ENCODE data around the gene IGFL1.
"Not testable (repeated sequence)": the region's sequence is repeated elsewhere in the genome, so short reads cannot be mapped to it uniquely, and the experiment has no call there.

The IGFL1 gene

DNA sequence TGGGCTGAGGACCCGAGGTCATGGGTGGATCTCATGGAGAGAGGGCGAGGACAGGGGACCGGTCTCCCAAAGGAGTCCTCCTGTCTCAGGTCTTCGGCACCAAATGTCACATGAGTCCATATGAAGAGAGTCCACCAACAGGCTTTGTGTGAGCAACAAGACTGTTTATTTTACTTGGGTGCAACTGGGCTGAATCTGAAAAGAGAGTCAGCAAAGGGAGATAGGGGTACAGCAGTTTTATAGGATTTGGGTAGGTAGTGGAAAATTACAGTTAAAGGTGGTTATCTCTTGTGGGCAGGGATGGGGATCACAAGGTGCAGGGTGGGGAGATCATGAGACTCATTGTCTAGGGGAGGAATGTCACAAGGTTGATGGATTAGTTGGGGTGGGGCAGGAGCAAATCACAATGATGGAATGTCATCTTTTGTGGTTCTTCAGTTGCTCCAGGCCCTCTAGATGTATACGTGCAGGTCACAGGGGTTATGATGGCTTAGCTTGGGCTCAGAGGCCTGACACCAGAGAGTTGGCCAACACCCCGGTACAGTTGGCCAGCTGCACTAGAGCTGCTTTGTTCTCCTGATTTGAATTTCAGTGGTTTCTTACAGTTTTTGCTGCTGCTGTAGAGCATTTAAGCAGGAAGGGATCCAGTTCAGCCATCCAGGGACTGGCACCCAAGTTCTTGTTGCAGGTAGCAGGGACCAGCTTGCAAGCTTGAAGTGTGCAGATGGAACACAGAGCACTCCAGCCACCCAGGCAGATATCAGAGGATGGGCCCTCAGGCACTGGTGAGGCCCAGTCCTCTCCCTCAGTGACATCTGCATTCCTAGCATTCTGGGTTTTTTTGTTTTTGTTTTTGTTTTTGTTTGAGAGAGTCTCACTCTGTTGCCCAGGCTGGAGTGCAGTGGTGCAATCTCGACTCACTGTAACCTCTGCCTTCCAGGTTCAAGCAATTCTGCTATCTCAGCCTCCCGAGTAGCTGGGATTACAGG, 26.4 kb upstream of the IGFL1 start:
- TF ChIP-seq, protein P1, sequence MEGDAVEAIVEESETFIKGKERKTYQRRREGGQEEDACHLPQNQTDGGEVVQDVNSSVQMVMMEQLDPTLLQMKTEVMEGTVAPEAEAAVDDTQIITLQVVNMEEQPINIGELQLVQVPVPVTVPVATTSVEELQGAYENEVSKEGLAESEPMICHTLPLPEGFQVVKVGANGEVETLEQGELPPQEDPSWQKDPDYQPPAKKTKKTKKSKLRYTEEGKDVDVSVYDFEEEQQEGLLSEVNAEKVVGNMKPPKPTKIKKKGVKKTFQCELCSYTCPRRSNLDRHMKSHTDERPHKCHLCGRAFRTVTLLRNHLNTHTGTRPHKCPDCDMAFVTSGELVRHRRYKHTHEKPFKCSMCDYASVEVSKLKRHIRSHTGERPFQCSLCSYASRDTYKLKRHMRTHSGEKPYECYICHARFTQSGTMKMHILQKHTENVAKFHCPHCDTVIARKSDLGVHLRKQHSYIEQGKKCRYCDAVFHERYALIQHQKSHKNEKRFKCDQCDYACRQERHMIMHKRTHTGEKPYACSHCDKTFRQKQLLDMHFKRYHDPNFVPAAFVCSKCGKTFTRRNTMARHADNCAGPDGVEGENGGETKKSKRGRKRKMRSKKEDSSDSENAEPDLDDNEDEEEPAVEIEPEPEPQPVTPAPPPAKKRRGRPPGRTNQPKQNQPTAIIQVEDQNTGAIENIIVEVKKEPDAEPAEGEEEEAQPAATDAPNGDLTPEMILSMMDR (IDR thresholded peaks at IDR 0.05; ENCODE audit: low read depth, low read length, missing control alignments): no peak
- DNase-seq (ENCODE audit: extremely low read depth, low read depth): no peak
- H3K4me3 ChIP-seq (replicated peaks; ENCODE audit: low read depth, low read length): no peak overlapping the region

DNA sequence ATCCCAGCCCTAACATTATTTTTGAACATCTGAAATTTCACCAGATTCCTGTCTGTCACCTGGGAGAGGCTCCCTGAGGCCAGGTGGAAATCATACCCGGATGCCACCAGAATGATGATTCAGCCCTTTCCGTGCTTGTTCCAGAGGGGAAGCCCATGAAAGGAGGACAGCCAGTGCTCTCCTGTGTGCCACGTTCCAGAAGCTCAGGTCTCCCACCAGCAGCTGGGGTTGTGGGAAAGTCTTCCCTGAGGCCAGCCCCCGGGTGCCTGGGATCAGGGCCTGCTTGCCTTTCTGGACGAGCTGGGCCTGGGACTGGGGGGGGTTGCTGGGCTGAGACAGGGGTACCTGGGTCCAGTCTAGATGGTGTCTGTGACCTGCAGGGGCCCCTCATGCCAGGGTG, 25.5 kb upstream of the IGFL1 start:
- TF ChIP-seq, protein P1 (IDR thresholded peaks at IDR 0.05; ENCODE audit: low read depth, low read length, missing control alignments): no peak
- H3K4me3 ChIP-seq (replicated peaks; ENCODE audit: low read depth, low read length): no peak overlapping the region
- DNase-seq (ENCODE audit: extremely low read depth, low read depth): no peak

DNA sequence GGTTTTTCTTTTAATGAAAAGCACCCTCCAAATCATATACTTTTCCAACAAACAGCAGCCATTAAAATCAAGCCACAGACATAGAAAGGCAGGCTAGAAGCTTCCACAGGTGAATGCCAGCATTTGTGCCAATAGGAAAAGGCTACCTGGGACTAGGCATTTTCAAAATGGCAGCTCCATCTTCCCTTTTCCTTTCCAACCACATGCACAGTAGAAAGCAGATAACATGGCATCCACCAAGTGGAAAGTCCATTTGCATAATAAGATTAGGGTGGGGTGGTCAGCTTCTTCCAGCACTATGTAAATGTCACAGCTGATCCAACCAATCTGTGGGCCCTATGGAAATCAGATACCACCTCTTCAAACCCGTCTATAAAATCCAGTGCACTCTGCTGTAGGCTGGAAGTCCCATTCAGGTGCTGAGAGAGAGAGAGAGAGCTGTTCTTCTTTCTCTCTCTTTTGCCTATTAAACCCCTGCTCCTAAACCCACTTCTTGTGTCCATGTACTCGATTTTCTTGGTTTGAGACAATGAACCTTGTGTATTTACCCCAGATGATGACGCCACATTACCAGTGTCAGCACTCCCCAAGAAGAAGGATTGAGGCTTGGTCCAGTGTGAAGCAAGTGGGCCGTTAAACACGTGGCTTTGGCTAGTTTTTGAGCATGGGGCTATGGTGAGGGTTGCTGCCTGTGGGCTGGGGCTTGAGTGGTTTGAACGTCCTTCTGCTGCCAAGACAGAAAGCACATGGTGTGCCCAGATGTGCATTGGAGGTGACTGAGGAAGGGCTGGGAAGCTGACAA, 24.2 kb upstream of the IGFL1 start:
- no peak for DNase-seq (ENCODE audit: extremely low read depth, low read depth)
- TF ChIP-seq, protein P1 (IDR thresholded peaks at IDR 0.05; ENCODE audit: low read depth, low read length, missing control alignments): no peak
- H3K4me3 ChIP-seq (replicated peaks; ENCODE audit: low read depth, low read length): no peak overlapping the region

DNA sequence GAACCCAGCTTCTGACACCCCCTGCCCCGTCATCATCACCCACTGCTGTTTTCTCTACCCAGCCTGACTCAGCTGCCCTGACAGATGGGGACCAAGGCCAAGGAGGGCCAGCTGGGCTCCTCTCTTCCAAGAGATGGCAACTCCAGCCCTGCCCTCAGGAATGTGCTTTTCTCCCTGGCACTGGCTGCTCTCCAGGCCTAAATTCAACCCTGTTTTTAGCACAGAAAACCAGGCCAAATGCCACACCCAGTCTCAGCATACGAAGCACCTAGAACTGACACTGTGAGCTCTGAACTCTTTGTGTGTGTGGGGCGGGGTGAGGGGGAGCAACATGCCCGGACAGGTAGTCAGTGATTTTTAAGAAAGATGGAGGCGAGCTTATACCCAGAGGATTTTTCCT, 23.4 kb upstream of the IGFL1 start:
- no peak overlapping the region for H3K4me3 ChIP-seq (replicated peaks; ENCODE audit: low read depth, low read length)
- no peak for DNase-seq (ENCODE audit: extremely low read depth, low read depth)
- TF ChIP-seq, protein P1 (IDR thresholded peaks at IDR 0.05; ENCODE audit: low read depth, low read length, missing control alignments): no peak

DNA sequence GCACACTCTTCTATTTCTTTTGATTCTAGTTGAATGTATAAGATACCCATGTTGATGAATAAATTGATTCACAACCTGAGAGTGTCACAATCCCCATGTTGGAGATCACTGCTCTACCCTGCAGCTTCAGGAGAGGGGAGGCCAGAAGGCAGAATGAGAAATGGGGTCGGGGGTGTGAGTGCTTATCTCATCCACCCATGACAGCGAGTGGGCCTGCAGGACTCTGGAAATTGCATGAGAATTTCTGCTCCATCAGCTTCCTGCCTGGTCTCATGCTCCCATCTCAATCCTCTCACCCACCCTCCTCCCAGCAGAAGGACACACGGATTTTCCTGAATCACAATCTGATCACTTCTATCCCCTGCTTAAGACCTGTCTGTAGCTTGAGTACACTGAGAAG, 22.9 kb upstream of the IGFL1 start:
- no peak for DNase-seq (ENCODE audit: extremely low read depth, low read depth)
- TF ChIP-seq, protein P1 (IDR thresholded peaks at IDR 0.05; ENCODE audit: low read depth, low read length, missing control alignments): no peak
- no peak overlapping the region for H3K4me3 ChIP-seq (replicated peaks; ENCODE audit: low read depth, low read length)

DNA sequence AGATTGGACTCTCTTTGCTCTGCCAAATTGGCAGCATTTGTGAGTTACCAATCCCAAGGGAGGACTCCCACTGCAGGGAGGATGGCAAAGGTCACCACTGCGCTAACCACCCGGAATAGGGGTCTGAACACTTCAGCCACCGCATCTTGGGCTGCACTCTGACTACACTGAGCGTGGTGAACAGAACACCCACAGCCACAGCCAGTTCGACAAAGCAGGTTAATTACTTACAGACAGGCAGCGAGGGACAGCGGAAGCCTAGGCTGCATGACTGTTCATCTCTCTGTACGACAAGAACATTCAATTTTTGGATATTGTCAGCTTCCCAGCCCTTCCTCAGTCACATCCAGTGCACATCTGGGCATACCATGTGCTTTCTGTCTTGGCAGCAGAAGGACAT, 21.7 kb upstream of the IGFL1 start:
- DNase-seq (ENCODE audit: extremely low read depth, low read depth); H3K4me3 ChIP-seq (replicated peaks; ENCODE audit: low read depth, low read length): not testable (repeated sequence)

DNA sequence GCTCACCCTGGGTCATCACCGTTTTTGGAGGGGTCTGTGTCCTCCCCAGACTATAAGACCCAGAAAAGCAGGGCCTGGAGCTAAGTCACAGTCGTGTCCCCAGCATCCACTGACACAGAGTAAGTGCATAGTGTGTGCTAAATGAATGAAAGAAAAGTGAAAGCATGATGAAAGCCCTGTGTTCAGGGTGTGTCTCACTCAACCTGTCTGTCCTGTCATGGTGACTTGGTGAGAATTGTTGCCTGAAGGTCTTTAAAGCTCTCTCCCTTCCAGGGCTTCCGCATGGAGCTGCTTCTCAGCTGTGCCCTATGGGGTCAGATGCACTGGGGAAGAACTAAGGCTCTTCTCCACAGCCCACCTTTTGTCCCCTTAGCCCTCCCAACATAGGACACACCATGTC, 20.5 kb upstream of the IGFL1 start:
- no peak overlapping the region for H3K4me3 ChIP-seq (replicated peaks; ENCODE audit: low read depth, low read length)
- DNase-seq (ENCODE audit: extremely low read depth, low read depth): no peak
- TF ChIP-seq, protein P1 (IDR thresholded peaks at IDR 0.05; ENCODE audit: low read depth, low read length, missing control alignments): no peak
